ENCODE data around the gene APCDD1L.

Gene APCDD1L

DNA sequence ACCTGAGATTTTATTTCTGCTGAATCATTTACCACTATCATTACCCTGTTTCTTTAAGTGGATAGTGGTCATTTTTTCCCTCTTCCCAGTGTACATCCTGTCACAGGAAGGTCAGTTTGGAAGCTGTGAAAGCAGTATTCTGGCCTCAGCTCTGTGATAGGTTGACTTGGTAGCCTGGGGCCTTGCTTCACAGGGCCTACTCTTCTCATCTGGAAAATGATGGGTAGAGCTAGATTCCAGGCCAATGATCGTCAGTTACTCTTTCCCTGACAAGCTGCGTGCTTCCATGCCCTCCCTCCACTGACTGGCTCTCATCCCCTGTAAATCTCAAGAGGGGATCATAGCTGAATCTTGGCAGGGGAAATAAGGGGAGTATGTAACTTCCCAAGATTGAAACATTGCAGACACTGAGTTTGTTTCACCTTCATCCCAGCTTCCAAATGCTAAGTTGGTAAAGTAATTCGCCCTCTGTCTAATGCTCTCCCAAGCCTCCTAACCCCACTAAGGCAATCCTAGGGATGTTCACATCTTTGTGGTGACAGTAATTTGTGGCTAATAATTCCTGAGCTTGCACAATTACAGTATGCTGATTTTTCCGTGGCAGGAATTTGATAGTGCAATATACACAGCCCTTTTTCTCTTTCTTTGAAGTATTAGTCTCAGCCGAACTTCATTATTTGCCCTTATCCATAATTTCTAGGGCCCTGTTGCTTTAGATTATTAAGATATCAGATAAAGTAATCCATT lies 75.0 kb downstream of the APCDD1L start:
- in situ Hi-C loops (cut with HindIII; ENCODE audit: low pct_ligation_motif_present, low sequenced_read_pairs) = loop anchor here (10.0 kb wide), 1 partner anchor 205 kb away; no protein-coding TSS in a partner anchor
- no peak overlapping the region for H3K27ac ChIP-seq
- peaks cover 27% of the 10 kb centered on the region for H3K36me3 ChIP-seq (replicated peaks)
- no peak overlapping the region for H3K4me3 ChIP-seq (ENCODE audit: low read depth, low read length)
- no peak for DNase-seq
- TF ChIP-seq, protein P1, sequence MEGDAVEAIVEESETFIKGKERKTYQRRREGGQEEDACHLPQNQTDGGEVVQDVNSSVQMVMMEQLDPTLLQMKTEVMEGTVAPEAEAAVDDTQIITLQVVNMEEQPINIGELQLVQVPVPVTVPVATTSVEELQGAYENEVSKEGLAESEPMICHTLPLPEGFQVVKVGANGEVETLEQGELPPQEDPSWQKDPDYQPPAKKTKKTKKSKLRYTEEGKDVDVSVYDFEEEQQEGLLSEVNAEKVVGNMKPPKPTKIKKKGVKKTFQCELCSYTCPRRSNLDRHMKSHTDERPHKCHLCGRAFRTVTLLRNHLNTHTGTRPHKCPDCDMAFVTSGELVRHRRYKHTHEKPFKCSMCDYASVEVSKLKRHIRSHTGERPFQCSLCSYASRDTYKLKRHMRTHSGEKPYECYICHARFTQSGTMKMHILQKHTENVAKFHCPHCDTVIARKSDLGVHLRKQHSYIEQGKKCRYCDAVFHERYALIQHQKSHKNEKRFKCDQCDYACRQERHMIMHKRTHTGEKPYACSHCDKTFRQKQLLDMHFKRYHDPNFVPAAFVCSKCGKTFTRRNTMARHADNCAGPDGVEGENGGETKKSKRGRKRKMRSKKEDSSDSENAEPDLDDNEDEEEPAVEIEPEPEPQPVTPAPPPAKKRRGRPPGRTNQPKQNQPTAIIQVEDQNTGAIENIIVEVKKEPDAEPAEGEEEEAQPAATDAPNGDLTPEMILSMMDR (IDR thresholded peaks at IDR 0.05; ENCODE audit: low read depth, low read length, missing control alignments) = no peak
- no peaks in the 10 kb centered on the region for H3K27me3 ChIP-seq (replicated peaks)

DNA sequence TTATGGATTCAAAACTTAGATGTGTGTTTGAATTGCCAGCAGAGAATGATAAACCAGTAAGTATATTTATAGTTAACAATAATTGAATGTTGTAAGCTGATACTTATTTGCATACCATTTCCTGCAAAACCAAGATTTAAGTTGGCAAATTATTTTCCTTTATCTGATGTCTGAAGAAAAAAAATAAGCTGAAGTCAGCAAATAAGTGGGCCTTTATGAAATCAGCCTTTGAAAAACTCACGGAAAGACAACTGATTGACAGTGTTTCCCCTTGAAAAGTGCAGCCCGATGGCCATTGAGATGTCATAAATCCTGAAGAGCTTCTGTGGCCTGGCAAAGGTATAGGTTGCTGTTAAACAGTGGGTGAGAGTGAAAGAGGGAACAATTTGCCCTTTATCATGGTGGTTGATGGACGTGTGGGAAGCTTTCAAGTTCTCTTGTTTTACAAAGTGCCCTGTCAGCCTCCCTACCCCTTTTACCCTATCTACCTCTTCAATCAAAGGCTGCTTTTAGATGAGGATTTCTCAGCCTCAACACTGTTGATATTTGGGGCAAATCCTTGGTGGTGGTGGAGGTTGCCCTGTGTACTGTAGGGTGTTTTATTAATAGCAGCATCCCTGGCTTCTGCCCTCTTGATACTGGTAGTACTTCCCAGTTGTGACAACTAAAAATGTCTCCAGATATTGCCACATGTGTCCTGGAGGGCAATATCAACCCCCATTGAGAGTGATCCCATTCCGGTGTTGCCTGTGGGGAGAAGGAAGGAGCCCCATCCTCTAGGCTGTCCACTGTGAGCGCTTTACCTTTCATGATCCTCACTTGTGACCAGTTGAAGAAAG lies 76.0 kb downstream of the APCDD1L start:
- in situ Hi-C loops (cut with HindIII; ENCODE audit: low pct_ligation_motif_present, low sequenced_read_pairs) = no loop called here
- Histone ChIP-seq H3K36me3 (replicated peaks) (peaks cover 16% of the 10 kb centered on the region), H3K4me3 (ENCODE audit: low read depth, low read length) (no peak overlapping the region), H3K27ac (no peak overlapping the region), H3K27me3 (replicated peaks) (no peaks in the 10 kb centered on the region)
- TF ChIP-seq, protein P1 (IDR thresholded peaks at IDR 0.05; ENCODE audit: low read depth, low read length, missing control alignments) = no peak
- DNase-seq = no peak

DNA sequence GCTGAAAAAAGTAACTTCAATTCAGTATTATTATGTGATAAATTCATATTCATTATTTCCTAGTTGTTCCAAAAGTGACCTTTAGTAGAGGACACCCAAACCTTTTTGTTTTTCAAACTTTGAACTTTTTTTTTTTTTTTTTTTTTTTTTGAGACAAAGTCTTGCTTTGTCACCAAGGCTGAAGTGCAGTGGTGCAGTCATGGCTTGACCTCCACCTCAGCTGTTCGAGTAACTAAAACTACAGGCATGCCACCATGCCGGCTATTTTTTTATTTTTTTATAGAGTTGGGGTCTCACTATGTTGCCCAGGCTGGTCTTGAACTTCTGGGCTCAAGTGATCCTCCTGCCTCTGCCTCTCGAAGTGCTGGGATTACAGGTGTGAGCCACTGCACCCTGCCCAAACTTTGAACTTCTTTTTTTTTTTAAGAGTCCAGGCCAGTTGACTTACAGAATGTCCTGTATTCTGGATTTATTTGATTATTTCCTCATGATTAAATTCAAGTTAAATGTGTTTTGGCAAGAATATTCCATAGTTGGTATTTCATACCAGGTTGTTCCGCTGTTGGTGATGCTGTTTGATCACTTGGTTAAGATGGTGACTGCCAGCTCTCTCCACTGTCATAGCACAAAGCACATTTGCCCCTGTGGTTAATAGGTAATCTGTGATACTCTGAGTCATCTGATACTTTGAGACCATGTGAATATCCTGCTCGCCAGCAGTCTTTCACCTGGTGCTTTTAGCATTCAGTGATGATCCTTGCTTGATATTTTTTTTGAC lies 78.1 kb downstream of the APCDD1L start:
- in situ Hi-C loops (cut with HindIII; ENCODE audit: low pct_ligation_motif_present, low sequenced_read_pairs) = no loop called here
- Histone ChIP-seq H3K4me3 (ENCODE audit: low read depth, low read length) (no peak overlapping the region), H3K36me3 (replicated peaks) (peaks cover 10% of the 10 kb centered on the region), H3K27me3 (replicated peaks) (no peaks in the 10 kb centered on the region), H3K27ac (no peak overlapping the region)
- DNase-seq = no peak
- TF ChIP-seq, protein P1 (IDR thresholded peaks at IDR 0.05; ENCODE audit: low read depth, low read length, missing control alignments) = no peak

DNA sequence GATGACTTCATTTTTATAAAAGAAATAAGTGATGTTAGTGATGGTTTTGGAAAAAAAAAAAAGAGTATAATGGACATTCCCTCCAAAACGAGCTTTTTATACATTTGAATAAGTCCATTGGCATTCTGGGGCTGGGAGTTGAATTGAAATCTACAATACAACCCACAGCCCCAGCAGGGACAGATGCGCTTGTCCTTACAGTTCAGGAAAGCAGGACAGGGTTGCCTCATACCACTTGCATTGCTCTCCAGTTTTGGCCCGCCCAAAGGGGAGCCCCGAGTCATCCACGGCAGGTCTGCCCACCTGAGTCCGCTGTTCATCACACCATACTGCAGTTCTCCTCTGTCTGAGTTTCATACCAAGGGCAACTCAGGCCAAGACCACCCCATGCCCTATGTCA lies 80.0 kb downstream of the APCDD1L start:
- peaks cover 8% of the 10 kb centered on the region for H3K36me3 ChIP-seq (replicated peaks)
- TF ChIP-seq, protein P1 (IDR thresholded peaks at IDR 0.05; ENCODE audit: low read depth, low read length, missing control alignments) = no peak
- H3K27ac ChIP-seq = no peak overlapping the region
- DNase-seq = no peak
- no peaks in the 10 kb centered on the region for H3K27me3 ChIP-seq (replicated peaks)
- in situ Hi-C loops (cut with HindIII; ENCODE audit: low pct_ligation_motif_present, low sequenced_read_pairs) = no loop called here
- H3K4me3 ChIP-seq (ENCODE audit: low read depth, low read length) = no peak overlapping the region

DNA sequence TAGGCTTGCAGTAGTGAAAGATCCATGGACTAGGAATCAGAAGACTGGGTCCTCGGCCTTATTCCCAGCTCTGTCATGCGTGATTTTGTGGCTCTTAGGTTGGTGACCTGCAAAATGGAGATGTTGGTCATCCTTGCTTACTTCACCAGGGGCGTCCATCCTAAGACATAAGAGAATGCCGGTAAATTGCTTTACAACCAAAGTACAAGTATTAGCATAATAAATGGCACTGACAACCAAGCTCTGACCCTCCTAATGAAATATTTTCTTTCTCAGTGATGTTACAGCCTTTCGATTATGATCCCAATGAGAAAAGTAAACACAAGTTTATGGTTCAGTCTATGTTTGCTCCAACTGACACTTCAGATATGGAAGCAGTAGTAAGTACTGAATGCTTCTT lies 80.9 kb downstream of the APCDD1L start:
- DNase-seq = no peak
- peaks cover 3% of the 10 kb centered on the region for H3K36me3 ChIP-seq (replicated peaks)
- H3K27ac ChIP-seq = no peak overlapping the region
- no peaks in the 10 kb centered on the region for H3K27me3 ChIP-seq (replicated peaks)
- TF ChIP-seq, protein P1 (IDR thresholded peaks at IDR 0.05; ENCODE audit: low read depth, low read length, missing control alignments) = no peak
- in situ Hi-C loops (cut with HindIII; ENCODE audit: low pct_ligation_motif_present, low sequenced_read_pairs) = no loop called here
- no peak overlapping the region for H3K4me3 ChIP-seq (ENCODE audit: low read depth, low read length)
